PC-9 (cell line): ENCODE results near the gene TOMM34.

Experiments
- EZH2 ChIP-seq: fragments of 200-600 bp; sonication (generic); IDR thresholded peaks from 2 replicates; pipeline ENCODE4 v1.8.0; 2017; ENCODE audit warnings: antibody characterized with exemption, low read depth
- TF ChIP-seq, protein P1 (sequence below): fragments of 200-600 bp; sonication (generic); conservative IDR thresholded peaks from 2 replicates; pipeline ENCODE4 v1.6.1; 2017; ENCODE audit warnings: mixed run types, antibody characterized with exemption, mild to moderate bottlenecking, moderate library complexity

DNA sequence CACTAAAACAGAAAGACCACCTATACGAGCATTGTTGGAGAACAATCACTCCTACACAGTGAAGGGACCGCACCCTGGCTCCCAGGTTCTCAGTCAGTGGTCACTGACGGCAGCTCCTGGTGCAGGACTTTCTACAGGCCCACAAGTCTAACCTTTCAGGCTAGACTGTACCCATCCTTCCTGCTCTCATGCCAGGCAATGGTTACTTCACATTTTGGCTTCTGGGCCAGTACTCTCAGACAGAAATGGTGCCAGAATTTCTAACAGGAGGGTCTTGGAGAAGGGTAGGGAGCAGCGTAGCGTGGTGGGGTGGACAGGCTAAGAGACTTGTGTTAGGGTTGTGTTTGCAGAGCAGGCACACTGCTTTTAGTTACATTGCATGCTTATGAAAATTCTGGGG is 12.1 kb downstream of the TOMM34 start:
- TF ChIP-seq, protein P1, sequence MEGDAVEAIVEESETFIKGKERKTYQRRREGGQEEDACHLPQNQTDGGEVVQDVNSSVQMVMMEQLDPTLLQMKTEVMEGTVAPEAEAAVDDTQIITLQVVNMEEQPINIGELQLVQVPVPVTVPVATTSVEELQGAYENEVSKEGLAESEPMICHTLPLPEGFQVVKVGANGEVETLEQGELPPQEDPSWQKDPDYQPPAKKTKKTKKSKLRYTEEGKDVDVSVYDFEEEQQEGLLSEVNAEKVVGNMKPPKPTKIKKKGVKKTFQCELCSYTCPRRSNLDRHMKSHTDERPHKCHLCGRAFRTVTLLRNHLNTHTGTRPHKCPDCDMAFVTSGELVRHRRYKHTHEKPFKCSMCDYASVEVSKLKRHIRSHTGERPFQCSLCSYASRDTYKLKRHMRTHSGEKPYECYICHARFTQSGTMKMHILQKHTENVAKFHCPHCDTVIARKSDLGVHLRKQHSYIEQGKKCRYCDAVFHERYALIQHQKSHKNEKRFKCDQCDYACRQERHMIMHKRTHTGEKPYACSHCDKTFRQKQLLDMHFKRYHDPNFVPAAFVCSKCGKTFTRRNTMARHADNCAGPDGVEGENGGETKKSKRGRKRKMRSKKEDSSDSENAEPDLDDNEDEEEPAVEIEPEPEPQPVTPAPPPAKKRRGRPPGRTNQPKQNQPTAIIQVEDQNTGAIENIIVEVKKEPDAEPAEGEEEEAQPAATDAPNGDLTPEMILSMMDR, result no peak
- no peak for TF ChIP-seq EZH2
